ENCODE data around the gene CA4.

The CA4 gene

GRCh38 chr17:60134396-60135150, 15.2 kb upstream of the CA4 start:
- no peak for TF ChIP-seq GATA2 (IDR thresholded peaks at IDR 0.05; ENCODE audit: low read depth, low read length)
- TF ChIP-seq GATA3 (IDR thresholded peaks at IDR 0.05; ENCODE audit: low read depth, low read length) = no peak

- TF ChIP-seq GATA2 (IDR thresholded peaks at IDR 0.05; ENCODE audit: low read depth, low read length) = no peak
- no peak for TF ChIP-seq GATA3 (IDR thresholded peaks at IDR 0.05; ENCODE audit: low read depth, low read length)
Measured at GRCh38 chr17:60135151-60135950, 14.4 kb upstream of the CA4 start.

DNA sequence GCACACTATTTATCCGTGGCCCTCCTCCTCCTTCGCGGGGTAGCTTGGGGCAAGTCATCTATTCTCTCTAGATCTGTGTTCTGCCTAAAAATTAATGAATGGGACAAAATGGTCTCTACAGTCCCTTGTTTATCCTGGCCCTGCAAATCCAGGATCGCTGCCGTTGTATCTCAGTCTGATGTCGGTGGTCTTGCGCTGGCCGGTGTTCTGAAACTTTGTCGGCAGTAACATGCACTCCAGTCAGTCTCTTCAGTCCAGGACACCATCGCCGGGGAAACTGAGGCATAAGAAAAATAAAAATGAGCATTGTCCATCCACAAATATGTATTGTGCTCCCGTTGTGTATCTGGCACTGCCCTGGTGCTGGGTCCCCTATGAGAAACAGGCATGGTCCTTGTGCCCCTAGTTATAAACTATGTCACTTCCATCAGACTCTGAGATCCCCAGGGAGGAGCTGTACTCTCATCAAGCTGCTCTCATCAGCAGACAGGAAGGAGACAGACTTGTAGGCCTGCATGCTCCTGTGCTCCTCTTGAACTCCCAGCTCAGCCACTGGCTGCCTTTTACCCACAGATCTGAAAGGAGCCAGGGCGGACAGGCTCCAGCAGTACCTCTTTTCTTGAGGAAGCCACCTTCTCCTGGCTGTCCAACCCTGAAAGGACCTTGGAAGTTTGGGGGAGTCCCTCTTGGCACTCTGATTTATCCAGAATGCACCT, 13.7 kb upstream of the CA4 start:
- TF ChIP-seq GATA3 (IDR thresholded peaks at IDR 0.05; ENCODE audit: low read depth, low read length) = no peak
- no peak for TF ChIP-seq GATA2 (IDR thresholded peaks at IDR 0.05; ENCODE audit: low read depth, low read length)

DNA sequence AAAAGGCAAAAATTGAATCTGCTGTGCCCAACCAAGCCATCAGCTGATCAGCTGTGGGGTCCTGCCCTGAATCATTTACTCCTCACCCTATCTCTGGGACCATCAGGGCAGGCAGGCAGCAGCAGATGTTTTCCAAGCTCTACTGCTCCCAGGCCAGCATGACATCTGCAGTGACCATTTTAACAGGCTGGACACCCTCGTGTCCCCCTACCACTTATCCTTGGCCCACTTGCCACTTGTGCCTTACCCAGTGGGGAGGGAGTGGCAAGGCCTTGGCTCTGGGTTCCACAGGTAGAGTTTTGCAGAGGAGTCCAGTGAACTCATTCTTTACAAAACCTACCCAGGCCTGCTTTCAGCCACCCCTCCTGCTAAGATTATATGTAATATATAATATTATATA, 12.0 kb upstream of the CA4 start:
- TF ChIP-seq GATA2 (IDR thresholded peaks at IDR 0.05; ENCODE audit: low read depth, low read length) (peak; percentile 87), GATA3 (IDR thresholded peaks at IDR 0.05; ENCODE audit: low read depth, low read length) (no peak)

GRCh38 chr17:60138769-60139437, 10.9 kb upstream of the CA4 start:
- TF ChIP-seq GATA3 (IDR thresholded peaks at IDR 0.05; ENCODE audit: low read depth, low read length) = no peak
- TF ChIP-seq GATA2 (IDR thresholded peaks at IDR 0.05; ENCODE audit: low read depth, low read length) = no peak

DNA sequence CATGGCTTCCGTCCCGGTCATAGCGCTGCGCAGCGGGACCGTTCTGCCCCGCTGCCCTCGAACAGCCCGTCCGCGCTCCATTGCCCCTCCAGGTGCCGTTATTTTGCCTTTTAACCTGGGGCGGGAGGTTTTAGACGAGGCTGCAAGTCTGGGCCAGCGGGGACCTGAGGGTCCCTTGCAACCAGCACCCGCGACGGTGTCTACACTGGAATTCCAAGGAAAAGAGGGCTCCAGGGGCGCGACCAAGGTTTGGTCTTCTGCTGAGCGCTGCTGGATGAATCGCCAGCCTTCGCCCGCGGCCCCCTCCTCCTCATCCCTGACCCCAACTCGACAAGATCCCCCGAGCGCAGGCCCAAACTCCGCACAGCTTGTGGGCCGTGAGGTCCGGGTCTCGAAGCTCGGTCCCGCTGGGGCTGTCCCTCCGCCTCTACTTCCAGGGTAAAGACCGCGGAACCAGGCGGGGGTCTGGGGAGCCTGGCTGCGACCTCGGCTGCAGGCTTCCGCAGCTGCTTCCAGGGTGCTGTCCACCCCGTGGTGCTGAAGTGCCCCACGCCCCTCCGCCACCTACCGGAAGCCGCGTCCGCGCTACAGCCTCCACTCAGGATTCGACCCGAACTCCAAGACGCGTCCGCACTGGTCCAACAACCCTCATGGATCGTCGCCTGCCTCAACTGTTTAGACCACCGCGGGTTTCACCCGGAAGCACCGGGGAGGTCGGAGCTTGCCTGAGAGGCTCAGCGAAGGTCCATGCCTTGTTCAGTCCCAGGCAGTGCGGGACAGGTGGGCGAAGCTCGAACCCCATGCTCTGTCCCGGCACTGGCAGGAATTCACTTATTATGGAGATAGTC, 10.1 kb upstream of the CA4 start:
- TF ChIP-seq GATA3 (IDR thresholded peaks at IDR 0.05; ENCODE audit: low read depth, low read length) (no peak), GATA2 (IDR thresholded peaks at IDR 0.05; ENCODE audit: low read depth, low read length) (no peak)

DNA sequence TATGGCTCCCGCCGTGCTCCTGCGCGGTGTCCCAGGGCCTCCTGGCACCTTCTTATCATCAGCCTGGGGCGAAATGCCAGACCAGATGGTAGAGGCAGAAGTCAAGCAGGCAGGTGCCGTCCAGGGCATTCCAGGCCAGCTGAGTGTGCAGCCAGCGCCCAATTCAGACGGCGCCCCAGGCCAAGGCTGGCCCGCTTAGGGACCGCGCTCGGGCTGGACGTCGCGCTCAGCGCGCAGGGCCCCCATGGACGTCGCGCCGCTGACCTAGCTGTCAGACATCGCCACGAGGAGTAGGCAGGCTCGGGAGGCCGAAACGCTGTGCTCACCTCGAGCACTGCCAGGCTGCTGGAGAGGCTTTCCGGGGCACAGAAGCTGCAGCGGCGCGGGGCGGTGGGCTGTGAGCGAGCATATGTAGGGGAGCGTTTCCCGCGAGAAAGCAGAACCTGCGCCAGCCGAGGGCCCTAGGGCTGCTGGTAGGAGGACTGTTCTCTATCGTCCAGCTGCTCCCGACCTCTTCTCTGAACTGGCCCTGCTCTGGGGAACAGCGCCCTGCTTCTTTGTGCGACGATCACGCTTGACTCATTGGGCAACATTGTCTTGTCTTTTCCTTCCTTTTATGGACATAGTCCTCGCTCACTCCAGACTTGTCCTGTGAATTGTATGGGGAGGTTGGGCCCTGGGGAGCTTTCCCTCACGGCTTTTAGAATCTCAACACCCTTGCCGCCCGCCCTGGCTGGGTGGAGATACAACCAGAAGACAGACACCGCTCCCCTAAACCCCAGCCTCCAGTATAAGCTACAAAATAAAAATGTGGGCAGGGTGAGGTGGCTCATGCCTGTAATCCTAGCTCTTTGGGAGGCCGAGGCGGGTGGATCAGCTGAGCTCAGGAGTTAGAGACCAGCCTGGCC, 8.4 kb upstream of the CA4 start:
- TF ChIP-seq GATA2 (IDR thresholded peaks at IDR 0.05; ENCODE audit: low read depth, low read length) (no peak), GATA3 (IDR thresholded peaks at IDR 0.05; ENCODE audit: low read depth, low read length) (no peak)

GRCh38 chr17:60142872-60143499, 6.8 kb upstream of the CA4 start:
- TF ChIP-seq GATA2 (IDR thresholded peaks at IDR 0.05; ENCODE audit: low read depth, low read length) (no peak), GATA3 (IDR thresholded peaks at IDR 0.05; ENCODE audit: low read depth, low read length) (no peak)

- TF ChIP-seq GATA2 (IDR thresholded peaks at IDR 0.05; ENCODE audit: low read depth, low read length) = no peak
- TF ChIP-seq GATA3 (IDR thresholded peaks at IDR 0.05; ENCODE audit: low read depth, low read length) = no peak
Measured at GRCh38 chr17:60145006-60145935, 4.5 kb upstream of the CA4 start.

GRCh38 chr17:60146206-60146605, 3.6 kb upstream of the CA4 start:
- TF ChIP-seq GATA2 (IDR thresholded peaks at IDR 0.05; ENCODE audit: low read depth, low read length) = no peak
- TF ChIP-seq GATA3 (IDR thresholded peaks at IDR 0.05; ENCODE audit: low read depth, low read length) = no peak

Measured in SH-SY5Y (cell line).